ENCODE measurements around the gene PIGU.

The PIGU gene

GRCh38 chr20:34559311-34560140 lies 117.4 kb downstream of the PIGU start:
- TF ChIP-seq FOXP2 (optimal IDR thresholded peaks at IDR 0.05; ENCODE audit: borderline replicate concordance, extremely low read depth, extremely low read length, insufficient read depth) (no peak), TAF1 (IDR thresholded peaks at IDR 0.05; ENCODE audit: borderline replicate concordance, insufficient read depth, low read length) (no peak), POLR2AphosphoS5 (IDR thresholded peaks at IDR 0.05; ENCODE audit: low read depth, low read length) (no peak), SIN3A (IDR thresholded peaks at IDR 0.05; ENCODE audit: borderline replicate concordance, insufficient read depth, low read length) (no peak)
- TF ChIP-seq, protein P1, sequence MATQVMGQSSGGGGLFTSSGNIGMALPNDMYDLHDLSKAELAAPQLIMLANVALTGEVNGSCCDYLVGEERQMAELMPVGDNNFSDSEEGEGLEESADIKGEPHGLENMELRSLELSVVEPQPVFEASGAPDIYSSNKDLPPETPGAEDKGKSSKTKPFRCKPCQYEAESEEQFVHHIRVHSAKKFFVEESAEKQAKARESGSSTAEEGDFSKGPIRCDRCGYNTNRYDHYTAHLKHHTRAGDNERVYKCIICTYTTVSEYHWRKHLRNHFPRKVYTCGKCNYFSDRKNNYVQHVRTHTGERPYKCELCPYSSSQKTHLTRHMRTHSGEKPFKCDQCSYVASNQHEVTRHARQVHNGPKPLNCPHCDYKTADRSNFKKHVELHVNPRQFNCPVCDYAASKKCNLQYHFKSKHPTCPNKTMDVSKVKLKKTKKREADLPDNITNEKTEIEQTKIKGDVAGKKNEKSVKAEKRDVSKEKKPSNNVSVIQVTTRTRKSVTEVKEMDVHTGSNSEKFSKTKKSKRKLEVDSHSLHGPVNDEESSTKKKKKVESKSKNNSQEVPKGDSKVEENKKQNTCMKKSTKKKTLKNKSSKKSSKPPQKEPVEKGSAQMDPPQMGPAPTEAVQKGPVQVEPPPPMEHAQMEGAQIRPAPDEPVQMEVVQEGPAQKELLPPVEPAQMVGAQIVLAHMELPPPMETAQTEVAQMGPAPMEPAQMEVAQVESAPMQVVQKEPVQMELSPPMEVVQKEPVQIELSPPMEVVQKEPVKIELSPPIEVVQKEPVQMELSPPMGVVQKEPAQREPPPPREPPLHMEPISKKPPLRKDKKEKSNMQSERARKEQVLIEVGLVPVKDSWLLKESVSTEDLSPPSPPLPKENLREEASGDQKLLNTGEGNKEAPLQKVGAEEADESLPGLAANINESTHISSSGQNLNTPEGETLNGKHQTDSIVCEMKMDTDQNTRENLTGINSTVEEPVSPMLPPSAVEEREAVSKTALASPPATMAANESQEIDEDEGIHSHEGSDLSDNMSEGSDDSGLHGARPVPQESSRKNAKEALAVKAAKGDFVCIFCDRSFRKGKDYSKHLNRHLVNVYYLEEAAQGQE (IDR thresholded peaks at IDR 0.05; ENCODE audit: insufficient read depth in 1 of 2, low read depth in 2 of 2, low read length in 2 of 2) = no peak

GRCh38 chr20:34558320-34559218 lies 118.3 kb downstream of the PIGU start, which contains the start of gene MAP1LC3A:
Gene MAP1LC3A (plus strand): TSS chr20:34558718. CDS start chr20:34558869, 151 bp downstream.
- peak; percentile 62 for TF ChIP-seq FOXP2 (optimal IDR thresholded peaks at IDR 0.05; ENCODE audit: borderline replicate concordance, extremely low read depth, extremely low read length, insufficient read depth)
- no peak for TF ChIP-seq POLR2AphosphoS5 (IDR thresholded peaks at IDR 0.05; ENCODE audit: low read depth, low read length)
- no peak for TF ChIP-seq TAF1 (IDR thresholded peaks at IDR 0.05; ENCODE audit: borderline replicate concordance, insufficient read depth, low read length)
- TF ChIP-seq SIN3A (IDR thresholded peaks at IDR 0.05; ENCODE audit: borderline replicate concordance, insufficient read depth, low read length) = no peak
- TF ChIP-seq, protein P1 (IDR thresholded peaks at IDR 0.05; ENCODE audit: insufficient read depth in 1 of 2, low read depth in 2 of 2, low read length in 2 of 2) = no peak

DNA sequence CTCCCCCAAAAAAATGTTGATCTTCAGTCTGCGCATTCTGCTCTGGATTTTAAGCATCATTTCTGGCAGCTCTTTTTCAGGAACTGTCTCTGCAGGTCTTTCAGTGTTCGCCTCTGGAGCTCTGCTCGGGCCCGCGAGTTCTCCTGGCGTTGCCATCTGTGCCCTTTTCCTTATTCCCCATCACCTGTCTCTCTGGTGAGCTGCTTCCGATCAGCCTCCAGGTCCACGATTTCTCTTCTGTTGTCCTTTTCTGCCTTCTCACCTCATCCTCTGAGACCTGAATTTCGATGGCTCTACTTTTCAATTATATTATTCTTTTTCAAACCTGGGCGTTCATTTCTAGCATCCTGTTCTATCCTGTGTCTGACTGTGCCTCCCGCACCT lies 119.0 kb downstream of the PIGU start:
- TF ChIP-seq TAF1 (IDR thresholded peaks at IDR 0.05; ENCODE audit: borderline replicate concordance, insufficient read depth, low read length) = no peak
- TF ChIP-seq POLR2AphosphoS5 (IDR thresholded peaks at IDR 0.05; ENCODE audit: low read depth, low read length) = no peak
- TF ChIP-seq, protein P1 (IDR thresholded peaks at IDR 0.05; ENCODE audit: insufficient read depth in 1 of 2, low read depth in 2 of 2, low read length in 2 of 2) = no peak
- TF ChIP-seq FOXP2 (optimal IDR thresholded peaks at IDR 0.05; ENCODE audit: borderline replicate concordance, extremely low read depth, extremely low read length, insufficient read depth) = no peak
- no peak for TF ChIP-seq SIN3A (IDR thresholded peaks at IDR 0.05; ENCODE audit: borderline replicate concordance, insufficient read depth, low read length)

- TF ChIP-seq TAF1 (IDR thresholded peaks at IDR 0.05; ENCODE audit: borderline replicate concordance, insufficient read depth, low read length) (no peak), SIN3A (IDR thresholded peaks at IDR 0.05; ENCODE audit: borderline replicate concordance, insufficient read depth, low read length) (no peak), POLR2AphosphoS5 (IDR thresholded peaks at IDR 0.05; ENCODE audit: low read depth, low read length) (no peak), FOXP2 (optimal IDR thresholded peaks at IDR 0.05; ENCODE audit: borderline replicate concordance, extremely low read depth, extremely low read length, insufficient read depth) (no peak)
- TF ChIP-seq, protein P1 (IDR thresholded peaks at IDR 0.05; ENCODE audit: insufficient read depth in 1 of 2, low read depth in 2 of 2, low read length in 2 of 2) = no peak
Observed at GRCh38 chr20:34553366-34553867, 123.5 kb downstream of the PIGU start.

All from PFSK-1 (cell line).